ENCODE measurements around the gene ANKFY1.

The ANKFY1 gene

GRCh38 chr17:4180791-4181190, 83.0 kb downstream of the ANKFY1 start:
- no peak for DNase-seq (ENCODE audit: low read depth in 2 of 2)

DNA sequence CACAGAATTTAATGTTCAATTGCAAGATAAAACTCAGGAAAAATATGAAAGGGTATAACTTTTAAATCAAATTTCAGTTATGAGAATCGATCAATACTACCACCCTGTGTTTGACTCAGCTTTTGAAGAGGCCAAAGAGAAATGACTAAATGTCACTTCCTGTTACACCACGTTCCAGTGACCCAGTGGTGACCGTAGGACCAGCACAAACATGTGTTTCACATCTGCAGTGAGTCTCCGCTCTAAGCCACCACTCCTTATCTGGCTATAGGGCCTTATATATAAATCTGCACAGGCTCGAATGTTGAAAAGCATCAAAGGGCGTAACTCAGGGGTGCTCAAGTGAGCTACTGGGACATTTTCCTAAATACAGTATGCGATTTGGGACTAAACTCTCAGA, 84.7 kb downstream of the ANKFY1 start:
- no peak for DNase-seq (ENCODE audit: low read depth in 2 of 2)

DNA sequence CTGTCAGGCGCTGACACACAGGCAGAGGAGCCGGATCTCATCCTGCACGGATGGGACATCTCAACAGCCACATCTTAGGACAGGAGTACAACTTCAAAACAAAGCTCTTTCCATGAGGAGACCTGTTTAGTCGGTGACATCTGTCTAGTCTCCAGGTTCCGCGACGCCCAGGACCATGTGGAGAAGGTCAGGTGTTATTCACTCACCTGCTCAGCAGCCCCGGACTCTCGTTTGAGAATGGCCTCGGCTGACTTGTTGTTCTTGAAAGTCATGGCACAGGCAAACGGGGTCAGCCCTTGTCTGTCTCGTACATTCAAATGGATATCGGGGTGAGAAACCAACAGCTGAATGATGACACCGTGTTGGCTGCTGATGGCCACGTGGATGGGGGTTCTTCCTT, 85.1 kb downstream of the ANKFY1 start:
- no peak for DNase-seq (ENCODE audit: low read depth in 2 of 2)

DNA sequence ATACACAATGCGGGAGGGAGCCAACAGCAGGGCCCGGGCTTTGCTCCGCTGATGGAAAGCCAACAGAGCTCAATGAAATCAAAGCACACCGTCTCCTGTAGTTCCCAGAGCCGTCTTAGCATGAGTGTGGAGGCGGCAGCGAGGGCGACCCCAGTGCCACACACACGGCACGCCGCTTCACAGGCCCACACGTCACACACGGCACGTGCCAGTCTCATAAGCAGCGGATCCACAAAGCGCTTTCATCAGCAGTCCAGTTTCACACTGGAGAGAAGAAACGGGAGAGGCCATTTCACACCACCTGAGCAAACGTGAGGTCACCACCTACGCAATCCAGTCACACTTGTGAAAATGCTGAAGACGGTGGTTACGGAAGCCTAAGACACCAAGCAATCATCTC, 86.0 kb downstream of the ANKFY1 start:
- DNase-seq (ENCODE audit: low read depth in 2 of 2) = no peak

- DNase-seq (ENCODE audit: low read depth in 2 of 2) = no peak
These were observed 86.8 kb downstream of the ANKFY1 start for GRCh38 chr17:4176808-4177472.

DNA sequence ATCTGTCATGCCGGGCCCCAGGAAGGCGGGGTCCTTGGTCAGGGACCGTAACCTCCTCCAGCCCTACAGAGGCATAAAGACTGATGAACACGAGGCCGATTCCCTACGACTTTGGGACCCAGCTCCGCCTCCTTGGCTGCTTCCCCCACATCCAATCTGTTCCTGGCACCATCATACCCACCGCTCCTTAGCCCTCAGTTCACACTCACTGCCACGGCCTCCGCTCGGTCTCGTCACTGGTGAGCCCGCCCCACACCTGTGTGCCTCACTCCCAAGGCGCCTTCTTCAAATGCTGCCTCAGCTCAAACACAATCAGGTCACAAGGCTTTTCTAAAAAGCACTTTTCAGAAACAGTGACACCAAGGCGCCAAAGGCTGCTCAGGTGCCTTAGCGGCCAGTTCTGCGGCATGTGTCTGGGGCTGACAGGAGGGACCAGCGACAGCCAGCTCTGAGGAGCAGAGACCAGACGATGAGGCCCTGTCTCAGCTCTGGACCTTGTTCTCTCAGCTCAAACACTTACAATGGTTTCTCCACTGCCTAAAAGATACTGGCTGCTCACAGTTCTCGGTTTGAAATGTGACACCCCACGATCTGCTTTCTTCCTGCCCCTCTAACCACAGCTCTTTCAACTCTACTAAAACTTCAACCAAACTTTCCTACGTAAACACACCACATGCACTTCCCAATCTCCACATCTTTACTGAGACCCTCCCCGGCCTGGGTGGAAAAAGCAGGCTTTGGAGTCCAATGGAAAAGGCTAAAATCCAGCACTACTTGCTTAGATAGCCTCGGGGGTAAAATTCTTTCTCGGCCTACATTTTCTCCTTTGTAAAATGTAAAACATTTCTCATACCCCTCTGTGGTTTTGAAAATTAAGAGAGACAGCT, 87.6 kb downstream of the ANKFY1 start:
- DNase-seq (ENCODE audit: low read depth in 2 of 2) = peak in 1 of 2 donors; percentile 36

GRCh38 chr17:4174556-4174955, 89.2 kb downstream of the ANKFY1 start:
- no peak for DNase-seq (ENCODE audit: low read depth in 2 of 2)

DNA sequence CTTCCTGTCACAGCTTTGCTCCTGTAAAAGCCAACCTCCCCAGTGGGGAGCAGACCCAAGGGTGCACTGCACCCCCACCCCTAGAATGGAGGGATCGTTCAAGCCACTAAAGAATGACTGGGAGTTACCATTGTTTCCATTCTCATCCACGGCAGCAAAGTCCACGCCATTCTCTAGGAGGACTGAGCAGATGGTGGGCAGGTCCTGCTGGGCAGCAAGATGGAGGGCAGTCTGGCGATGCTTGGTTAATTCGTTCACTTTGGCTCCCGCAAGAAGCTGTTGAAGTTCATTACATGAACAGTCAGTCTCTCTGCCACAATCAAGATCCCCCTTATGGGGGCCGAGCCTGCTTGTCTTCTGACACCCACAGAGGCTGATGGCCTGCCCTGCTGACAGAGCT, 90.0 kb downstream of the ANKFY1 start:
- DNase-seq (ENCODE audit: low read depth in 2 of 2) = no peak

DNA sequence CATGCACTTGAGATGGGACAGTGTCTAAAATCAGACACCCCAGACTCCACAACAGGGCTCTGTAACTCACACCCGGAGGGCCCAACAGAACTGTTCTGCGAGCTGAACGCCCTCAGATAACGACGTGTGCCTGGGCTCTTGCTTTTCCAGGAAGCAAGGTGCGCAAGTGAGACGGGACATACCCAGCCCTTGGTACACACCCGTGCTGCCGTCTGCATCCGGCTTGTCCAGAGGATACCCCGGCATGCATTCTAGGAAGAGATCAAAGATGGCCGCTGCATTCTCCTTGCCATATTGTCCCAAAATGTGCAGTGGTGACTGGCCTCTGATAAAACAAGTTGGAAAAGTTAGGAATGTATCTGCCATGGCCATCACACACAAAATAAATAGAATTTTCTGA, 91.4 kb downstream of the ANKFY1 start:
- no peak for DNase-seq (ENCODE audit: low read depth in 2 of 2)

DNA sequence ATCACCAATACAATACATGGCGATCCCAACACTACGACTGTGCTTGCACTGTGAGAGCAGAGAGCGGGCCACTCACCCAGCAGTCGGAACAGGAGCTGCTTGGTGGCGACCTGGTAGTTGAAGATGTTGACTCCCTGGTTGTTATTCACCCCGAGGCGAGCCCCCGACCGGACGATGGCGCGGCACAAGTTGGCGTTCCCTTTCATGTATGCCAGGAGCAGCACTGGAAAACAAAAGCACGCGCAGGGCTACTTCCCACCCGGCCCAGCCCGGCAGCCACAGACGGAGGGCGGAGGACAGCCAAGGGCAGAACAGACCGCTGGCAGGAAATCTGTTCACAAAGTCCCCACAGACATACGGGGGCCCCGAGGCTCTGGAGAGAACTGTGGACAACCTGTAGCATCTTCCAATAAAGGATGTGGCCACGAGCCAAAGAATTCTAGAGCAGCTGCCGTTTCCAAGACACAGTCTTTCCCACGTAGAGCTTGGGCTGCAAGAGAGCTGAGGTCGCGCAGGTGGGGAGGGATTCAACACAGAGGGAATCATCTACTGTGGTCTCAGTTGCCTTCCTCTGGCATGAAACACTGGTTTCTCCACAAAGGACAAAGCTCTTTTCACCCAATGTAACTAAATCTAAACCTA, 93.0 kb downstream of the ANKFY1 start:
- DNase-seq (ENCODE audit: low read depth in 2 of 2) = no peak

DNA sequence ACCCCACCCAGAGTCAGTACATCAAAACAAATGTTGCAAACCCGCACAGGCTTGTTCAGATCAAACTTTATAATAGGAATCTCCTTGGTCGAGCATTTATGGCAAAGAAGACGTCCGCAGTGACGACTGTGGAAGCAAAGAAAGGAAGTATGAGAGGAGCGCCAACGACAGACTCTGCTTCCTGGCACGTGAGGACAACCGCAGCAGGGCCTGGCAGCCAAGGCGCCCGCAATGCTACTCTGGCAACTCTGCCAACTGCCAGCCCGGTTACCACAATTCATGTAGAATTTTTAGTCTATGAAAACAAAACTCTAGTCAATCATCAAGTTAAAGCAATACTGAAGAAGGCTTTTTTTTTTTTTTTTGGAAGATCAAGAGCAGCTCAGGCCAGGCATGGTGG, 96.0 kb downstream of the ANKFY1 start:
- DNase-seq (ENCODE audit: low read depth in 2 of 2) = no peak

GRCh38 chr17:4166419-4166818, 97.4 kb downstream of the ANKFY1 start:
- DNase-seq (ENCODE audit: low read depth in 2 of 2) = no peak

DNA sequence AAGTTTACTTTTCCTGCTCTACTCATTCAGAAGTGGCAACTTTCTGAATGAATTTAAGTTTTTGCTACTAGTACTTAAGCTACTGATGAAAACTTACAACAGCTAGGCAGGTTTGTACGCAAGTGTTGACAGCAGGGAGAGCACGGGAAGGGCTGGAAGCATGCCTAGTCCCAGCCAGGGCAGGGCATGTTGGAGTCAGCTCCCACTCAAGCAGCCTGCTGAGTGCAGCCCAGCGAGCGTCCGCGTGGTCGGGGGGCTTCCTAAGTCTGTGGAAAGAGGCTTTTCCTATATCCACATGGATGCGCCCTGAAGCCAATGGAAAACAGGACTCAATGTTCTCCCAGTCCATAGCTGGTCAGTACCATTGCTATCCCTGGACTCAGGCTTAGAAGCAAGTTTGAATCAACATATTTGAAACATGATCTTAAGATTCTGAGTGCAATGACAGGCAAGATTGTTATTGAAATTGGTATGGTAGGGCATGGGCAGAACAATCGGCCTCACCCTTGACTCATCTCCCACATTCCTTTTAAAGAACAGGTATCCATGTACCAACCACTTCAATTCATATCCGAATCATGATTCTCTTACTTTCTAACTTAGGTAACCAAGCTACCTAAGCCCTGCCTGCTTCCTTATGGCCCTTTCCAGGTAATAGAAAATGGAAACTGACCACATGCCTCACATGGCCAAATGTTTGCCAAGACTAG, 98.3 kb downstream of the ANKFY1 start:
- DNase-seq (ENCODE audit: low read depth in 2 of 2) = no peak

DNA sequence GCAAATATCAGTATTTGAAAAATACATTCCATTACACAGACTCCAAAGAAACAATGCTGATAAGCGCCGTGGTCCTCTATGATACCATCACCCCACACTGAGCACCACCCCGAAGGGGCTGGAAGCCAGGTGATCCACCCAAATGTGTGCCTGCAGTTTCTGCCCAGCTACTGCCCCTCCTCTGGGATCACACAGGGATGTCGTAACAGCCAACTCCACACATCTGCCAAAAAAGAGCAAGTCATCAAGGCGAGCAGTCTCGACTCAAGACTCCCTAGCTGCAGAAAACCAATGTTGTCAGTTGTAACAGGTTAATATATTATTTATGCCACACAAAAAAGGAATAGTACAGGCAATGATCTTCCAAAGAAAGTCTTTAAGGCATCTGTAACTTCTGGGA, 99.8 kb downstream of the ANKFY1 start:
- no peak for DNase-seq (ENCODE audit: low read depth in 2 of 2)

- DNase-seq (ENCODE audit: low read depth in 2 of 2) = no peak
These were observed 100.9 kb downstream of the ANKFY1 start for GRCh38 chr17:4162775-4163466.

GRCh38 chr17:4162321-4162720, 101.5 kb downstream of the ANKFY1 start:
- no peak for DNase-seq (ENCODE audit: low read depth in 2 of 2)

DNA sequence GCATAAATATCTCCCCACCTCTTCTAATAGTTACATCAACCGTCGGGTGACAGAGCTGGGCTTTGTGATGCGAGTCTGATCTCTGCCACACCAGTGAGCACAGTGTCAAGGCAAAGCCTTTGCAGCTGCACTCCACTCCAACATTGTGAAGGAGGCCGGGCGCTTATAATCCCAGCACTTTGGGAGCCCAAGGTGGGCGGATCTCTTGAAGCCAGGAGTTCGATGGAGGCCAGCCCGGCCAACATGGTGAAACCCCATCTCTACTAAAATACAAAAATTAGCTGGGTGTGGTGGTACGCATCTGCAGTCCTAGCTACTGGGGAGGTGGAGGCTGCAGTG, 101.8 kb downstream of the ANKFY1 start:
- DNase-seq (ENCODE audit: low read depth in 2 of 2) = no peak

GRCh38 chr17:4161192-4161966, 102.4 kb downstream of the ANKFY1 start:
- no peak for DNase-seq (ENCODE audit: low read depth in 2 of 2)

- no peak for DNase-seq (ENCODE audit: low read depth in 2 of 2)
These were observed 103.4 kb downstream of the ANKFY1 start for GRCh38 chr17:4160294-4160859.

DNA sequence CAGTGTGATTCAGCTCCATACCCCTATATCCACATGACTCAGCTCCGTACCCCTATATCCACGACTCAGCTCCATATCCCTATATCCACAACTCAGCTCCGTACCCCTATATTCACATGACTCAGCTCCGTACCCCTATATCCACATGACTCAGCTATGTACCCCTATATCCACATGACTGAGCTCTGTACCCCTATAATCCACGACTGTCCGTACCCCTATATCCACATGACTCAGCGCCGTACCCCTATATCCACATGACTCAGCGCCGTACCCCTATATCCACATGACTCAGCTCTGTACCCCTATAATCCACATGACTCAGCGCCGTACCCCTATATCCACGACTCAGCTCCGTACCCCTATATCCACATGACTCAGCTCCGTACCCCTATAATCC, 104.0 kb downstream of the ANKFY1 start:
- DNase-seq (ENCODE audit: low read depth in 2 of 2) = no peak

All from stimulated activated CD4-positive, alpha-beta T cell treated with anti-CD3 and anti-CD28 coated beads, Interleukin-15, amount 100 ng/mL, for 48 hours (primary cell).